ENCODE data around the gene SYNPO. TPM values are rescaled to one million over a fixed set of nuclear protein-coding genes. Genes with fewer than 3 reads are reported as not detected.

Gene SYNPO
- total and polyA plus RNA-seq, 2 donors (not counting 1 experiment from before 2014, with no cell fraction given): 6.6 to 9.8 TPM

DNA sequence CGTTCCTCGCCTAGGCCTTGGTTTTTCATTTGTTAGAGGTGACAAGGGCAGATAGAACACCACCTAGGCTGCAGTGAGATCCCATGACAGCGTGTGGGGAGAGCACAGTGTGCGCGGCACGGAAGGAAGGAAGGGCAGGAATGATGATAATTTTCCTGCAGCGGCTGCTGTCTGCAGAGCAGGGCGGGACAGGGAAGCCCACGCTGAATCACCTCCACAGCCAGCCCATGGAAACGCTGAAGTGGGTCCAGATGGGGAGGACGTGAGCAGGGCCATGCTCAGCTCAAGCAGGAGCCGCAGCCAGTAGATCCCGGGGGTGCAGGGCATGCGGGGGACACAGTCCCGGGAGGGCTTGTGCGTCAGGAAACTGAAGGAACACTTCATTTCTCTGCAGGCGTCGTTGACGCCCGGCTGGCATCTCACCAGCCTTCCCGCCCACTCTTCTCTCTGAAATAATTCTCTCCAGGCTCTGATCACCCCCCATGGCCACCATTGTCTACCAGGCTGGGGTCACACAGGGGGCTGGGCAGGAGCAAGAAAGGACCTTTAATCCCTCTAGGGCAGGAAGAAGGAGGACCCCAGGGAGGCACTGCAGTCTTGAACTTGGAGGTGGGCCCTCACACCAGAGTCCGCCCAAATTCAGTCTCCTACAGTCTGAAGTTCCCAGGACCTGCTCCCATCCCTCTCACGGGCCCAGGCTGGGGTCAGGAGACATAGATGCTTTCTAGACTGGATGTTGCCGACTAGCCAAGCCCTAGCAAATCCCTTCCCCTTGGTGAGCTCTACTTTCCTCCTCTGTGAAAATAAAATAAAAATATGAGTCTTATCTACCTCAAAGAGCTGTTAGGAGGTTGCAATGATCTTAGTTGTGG, 20.9 kb upstream of the SYNPO start:
- Histone ChIP-seq H3K27ac (ENCODE audit: insufficient read depth, low read length) (peak overlapping the region; percentile 33), H3K9ac (ENCODE audit: insufficient read depth, low read length) (no peak overlapping the region), H3K27me3 (ENCODE audit: control insufficient read depth, insufficient read depth, low read length) (no peaks in the 10 kb centered on the region), H3K4me2 (ENCODE audit: extremely low read depth, insufficient read depth, low read length) (peak overlapping the region; percentile 9), H3K36me3 (ENCODE audit: control insufficient read depth, insufficient read depth, low read length) (no peaks in the 10 kb centered on the region), H3K9me3 (ENCODE audit: control insufficient read depth, insufficient read depth, low read depth, low read length) (no peaks in the 10 kb centered on the region), H4K20me1 (ENCODE audit: control insufficient read depth, extremely low read depth, insufficient read depth, low read length) (no peaks in the 10 kb centered on the region), H3K4me3 (replicated peaks in 1 of 4; ENCODE audit: control extremely low read depth in 1 of 4, insufficient read depth in 1 of 4, low read depth in 3 of 4, low read length in 4 of 4) (no peak overlapping the region), H3K79me2 (ENCODE audit: control insufficient read depth, insufficient read depth, low read length) (no peaks in the 10 kb centered on the region), H3K4me1 (ENCODE audit: control insufficient read depth, extremely low read depth, insufficient read depth, low read length) (peaks cover 28% of the 10 kb centered on the region), H2AFZ (ENCODE audit: low read length) (no peak overlapping the region)
- DNase-seq (ENCODE audit: low read depth in 2 of 2): peak; percentile 72 to 92
- TF ChIP-seq, protein P1, sequence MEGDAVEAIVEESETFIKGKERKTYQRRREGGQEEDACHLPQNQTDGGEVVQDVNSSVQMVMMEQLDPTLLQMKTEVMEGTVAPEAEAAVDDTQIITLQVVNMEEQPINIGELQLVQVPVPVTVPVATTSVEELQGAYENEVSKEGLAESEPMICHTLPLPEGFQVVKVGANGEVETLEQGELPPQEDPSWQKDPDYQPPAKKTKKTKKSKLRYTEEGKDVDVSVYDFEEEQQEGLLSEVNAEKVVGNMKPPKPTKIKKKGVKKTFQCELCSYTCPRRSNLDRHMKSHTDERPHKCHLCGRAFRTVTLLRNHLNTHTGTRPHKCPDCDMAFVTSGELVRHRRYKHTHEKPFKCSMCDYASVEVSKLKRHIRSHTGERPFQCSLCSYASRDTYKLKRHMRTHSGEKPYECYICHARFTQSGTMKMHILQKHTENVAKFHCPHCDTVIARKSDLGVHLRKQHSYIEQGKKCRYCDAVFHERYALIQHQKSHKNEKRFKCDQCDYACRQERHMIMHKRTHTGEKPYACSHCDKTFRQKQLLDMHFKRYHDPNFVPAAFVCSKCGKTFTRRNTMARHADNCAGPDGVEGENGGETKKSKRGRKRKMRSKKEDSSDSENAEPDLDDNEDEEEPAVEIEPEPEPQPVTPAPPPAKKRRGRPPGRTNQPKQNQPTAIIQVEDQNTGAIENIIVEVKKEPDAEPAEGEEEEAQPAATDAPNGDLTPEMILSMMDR (conservative IDR thresholded peaks at IDR 0.05 in 1 of 2, IDR thresholded peaks at IDR 0.05 in 1 of 2; ENCODE audit: low read depth in 1 of 2, low read length in 2 of 2): no peak
- no peak for TF ChIP-seq EZH2 (IDR thresholded peaks at IDR 0.05; ENCODE audit: low read length, missing control alignments)

DNA sequence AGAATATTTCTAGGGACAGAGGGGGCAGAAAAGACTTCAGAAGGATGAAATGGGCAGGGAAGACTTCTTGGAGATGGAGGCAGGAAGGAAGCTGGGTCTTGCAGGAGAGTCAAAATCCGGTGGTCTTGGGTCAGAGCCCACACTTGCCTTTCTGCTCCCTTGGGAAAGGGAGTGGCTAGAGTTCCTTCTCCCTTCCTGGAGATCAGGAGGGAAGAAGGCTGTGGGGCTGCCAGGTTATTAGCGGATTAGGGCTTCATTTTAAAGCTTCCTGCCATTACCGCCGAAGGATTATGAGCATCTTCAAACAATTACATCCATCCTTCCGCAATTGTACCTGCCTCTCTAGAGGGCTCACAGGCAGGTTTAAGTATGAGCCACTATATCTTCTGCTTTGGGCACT, 19.2 kb upstream of the SYNPO start:
- Histone ChIP-seq H3K79me2 (ENCODE audit: control insufficient read depth, insufficient read depth, low read length) (no peaks in the 10 kb centered on the region), H2AFZ (ENCODE audit: low read length) (no peak overlapping the region), H3K4me1 (ENCODE audit: control insufficient read depth, extremely low read depth, insufficient read depth, low read length) (peaks cover 26% of the 10 kb centered on the region), H3K27me3 (ENCODE audit: control insufficient read depth, insufficient read depth, low read length) (no peaks in the 10 kb centered on the region), H3K4me3 (replicated peaks in 1 of 4; ENCODE audit: control extremely low read depth in 1 of 4, insufficient read depth in 1 of 4, low read depth in 3 of 4, low read length in 4 of 4) (no peak overlapping the region), H4K20me1 (ENCODE audit: control insufficient read depth, extremely low read depth, insufficient read depth, low read length) (no peaks in the 10 kb centered on the region), H3K36me3 (ENCODE audit: control insufficient read depth, insufficient read depth, low read length) (no peaks in the 10 kb centered on the region), H3K27ac (ENCODE audit: insufficient read depth, low read length) (no peak overlapping the region), H3K4me2 (ENCODE audit: extremely low read depth, insufficient read depth, low read length) (no peak overlapping the region), H3K9me3 (ENCODE audit: control insufficient read depth, insufficient read depth, low read depth, low read length) (no peaks in the 10 kb centered on the region), H3K9ac (ENCODE audit: insufficient read depth, low read length) (no peak overlapping the region)
- DNase-seq (ENCODE audit: low read depth in 2 of 2): no peak
- TF ChIP-seq, protein P1 (conservative IDR thresholded peaks at IDR 0.05 in 1 of 2, IDR thresholded peaks at IDR 0.05 in 1 of 2; ENCODE audit: low read depth in 1 of 2, low read length in 2 of 2): no peak
- no peak for TF ChIP-seq EZH2 (IDR thresholded peaks at IDR 0.05; ENCODE audit: low read length, missing control alignments)

DNA sequence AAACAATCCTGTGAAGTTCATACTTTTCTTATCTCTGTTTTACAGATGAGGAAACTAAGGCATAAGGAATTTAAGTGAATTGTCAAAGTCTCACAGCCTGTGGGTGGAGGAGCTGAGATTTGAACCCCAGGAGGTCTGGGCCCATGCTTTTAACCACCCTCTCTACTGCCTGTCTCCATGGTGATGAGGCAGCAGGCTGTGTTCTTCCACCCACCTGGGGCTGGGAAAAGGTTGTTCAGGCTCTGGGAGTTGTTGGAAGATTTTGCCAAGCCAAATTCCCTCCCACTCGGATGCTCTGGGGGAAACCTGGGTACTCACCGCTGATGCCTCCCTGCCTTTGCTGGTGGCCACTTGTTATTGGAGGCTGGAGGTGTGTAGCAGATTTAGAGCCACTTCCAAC, 18.3 kb upstream of the SYNPO start:
- peak in 1 of 2 donors; percentile 92 for DNase-seq (ENCODE audit: low read depth in 2 of 2)
- Histone ChIP-seq H3K9me3 (ENCODE audit: control insufficient read depth, insufficient read depth, low read depth, low read length) (no peaks in the 10 kb centered on the region), H3K79me2 (ENCODE audit: control insufficient read depth, insufficient read depth, low read length) (no peaks in the 10 kb centered on the region), H3K4me1 (ENCODE audit: control insufficient read depth, extremely low read depth, insufficient read depth, low read length) (peaks cover 26% of the 10 kb centered on the region), H3K9ac (ENCODE audit: insufficient read depth, low read length) (no peak overlapping the region), H2AFZ (ENCODE audit: low read length) (no peak overlapping the region), H4K20me1 (ENCODE audit: control insufficient read depth, extremely low read depth, insufficient read depth, low read length) (no peaks in the 10 kb centered on the region), H3K36me3 (ENCODE audit: control insufficient read depth, insufficient read depth, low read length) (no peaks in the 10 kb centered on the region), H3K4me3 (replicated peaks in 1 of 4; ENCODE audit: control extremely low read depth in 1 of 4, insufficient read depth in 1 of 4, low read depth in 3 of 4, low read length in 4 of 4) (no peak overlapping the region), H3K27me3 (ENCODE audit: control insufficient read depth, insufficient read depth, low read length) (no peaks in the 10 kb centered on the region), H3K27ac (ENCODE audit: insufficient read depth, low read length) (no peak overlapping the region), H3K4me2 (ENCODE audit: extremely low read depth, insufficient read depth, low read length) (no peak overlapping the region)
- no peak for TF ChIP-seq EZH2 (IDR thresholded peaks at IDR 0.05; ENCODE audit: low read length, missing control alignments)

All from fibroblast of lung (primary cell).